ENCODE data around the gene NPAS2.

GRCh38 chr2:100945930-100946607 is 126.1 kb downstream of the NPAS2 start:
- TF ChIP-seq SMC3 (IDR thresholded peaks at IDR 0.05; ENCODE audit: low read depth, low read length): no peak
- no peak for TF ChIP-seq EZH2phosphoT487 (IDR thresholded peaks at IDR 0.05; ENCODE audit: borderline replicate concordance, low read depth)
- TF ChIP-seq NFIC (IDR thresholded peaks at IDR 0.05; ENCODE audit: borderline replicate concordance): no peak
- TF ChIP-seq POLR2AphosphoS5 (IDR thresholded peaks at IDR 0.05; ENCODE audit: low read depth, low read length): no peak
- TF ChIP-seq CTCF (IDR thresholded peaks at IDR 0.05): no peak
- TF ChIP-seq YY1 (IDR thresholded peaks at IDR 0.05; ENCODE audit: low read depth): no peak
- TF ChIP-seq SIN3A (IDR thresholded peaks at IDR 0.05; ENCODE audit: borderline replicate concordance, low read depth, low read length): no peak
- TF ChIP-seq PBX3 (IDR thresholded peaks at IDR 0.05): no peak
- TF ChIP-seq GABPA (IDR thresholded peaks at IDR 0.05; ENCODE audit: low read depth): no peak
- no peak for TF ChIP-seq RCOR1 (IDR thresholded peaks at IDR 0.05; ENCODE audit: low read length)
- no peak for TF ChIP-seq USF2 (IDR thresholded peaks at IDR 0.05; ENCODE audit: borderline replicate concordance, low read depth, low read length)
- TF ChIP-seq ZBTB33 (IDR thresholded peaks at IDR 0.05; ENCODE audit: borderline replicate concordance, low read depth): no peak

Measured in SK-N-SH (cell line).